Transverse colon (tissue), 4 donors: ENCODE results near the gene MS4A4E.

Experiments used
- CTCF ChIP-seq, 5 experiments: fragments of 200-600 bp in 3 of 5; fragments of 450-650 bp in 2 of 5; sonication (generic) in 3 of 5; IDR thresholded peaks; 1 replicate in 2 of 5; 2 replicates in 3 of 5; pipeline ENCODE4 v1.5.1; 2016 to 2017; ENCODE audit warnings: antibody characterized with exemption in 5 of 5, inconsistent platforms in 3 of 5, mild to moderate bottlenecking in 2 of 5, moderate library complexity in 1 of 5
- EP300 ChIP-seq: sonication (generic); formaldehyde crosslinking; IDR thresholded peaks from one replicate; pipeline ENCODE4 v1.6.1; 2017; ENCODE audit warnings: antibody characterized with exemption, low read depth
- POLR2A ChIP-seq: fragments of 450-650 bp; IDR thresholded peaks from one replicate; pipeline ENCODE4 v1.6.1; 2016; ENCODE audit warnings: antibody characterized with exemption, mild to moderate bottlenecking, moderate library complexity
- POLR2AphosphoS5 ChIP-seq, 3 donors: sonication (generic); formaldehyde crosslinking; IDR thresholded peaks; one replicate each; pipeline ENCODE4 v1.6.1; 2016; ENCODE audit warnings: antibody characterized with exemption in 3 of 3

GRCh38 chr11:60264644-60265043, 21.7 kb upstream of the MS4A4E start:
- no peak for TF ChIP-seq CTCF (IDR thresholded peaks at IDR 0.05)
- TF ChIP-seq POLR2A = no peak
- no peak for TF ChIP-seq POLR2AphosphoS5 (IDR thresholded peaks at IDR 0.05)
- TF ChIP-seq EP300 = no peak
